Upper lobe of left lung (tissue), 6 donors: ENCODE measurements around the gene ART4. TPM values are rescaled to one million over a fixed set of nuclear protein-coding genes. Genes with fewer than 3 reads are reported as not detected.

Source experiments
- ATAC-seq, 2 donors: fragments of 200-7000 bp; cut with Tn5 transposase; one replicate each; pipeline ENCODE4 v1.9.1; 2022; ENCODE audit warnings: mild to moderate bottlenecking in 2 of 2, moderate library complexity in 2 of 2; ENCODE audit not compliant: low FRiP score in 2 of 2
- DNase-seq, 2 donors: peaks; one replicate each; pipeline ENCODE4 v3.0.0-alpha.2; 2019 to 2020
- H3K27ac ChIP-seq, 4 donors: fragments of 200-600 bp; sonication (generic); one replicate each; pipeline ENCODE4 v1.5.1; 2016 to 2019
- H3K27me3 ChIP-seq, 4 donors: fragments of 200-600 bp; sonication (generic); one replicate each; pipeline ENCODE4 v1.5.1; 2017 to 2019
- H3K36me3 ChIP-seq, 4 donors: fragments of 200-600 bp; sonication (generic); one replicate each; pipeline ENCODE4 v1.5.1; 2016 to 2019
- H3K4me1 ChIP-seq, 4 donors: fragments of 200-600 bp; sonication (generic); one replicate each; pipeline ENCODE4 v1.5.1; 2018 to 2019
- H3K4me3 ChIP-seq, 4 donors: fragments of 200-600 bp; sonication (generic); one replicate each; pipeline ENCODE4 v1.5.1; 2017 to 2019; ENCODE audit warnings: mild to moderate bottlenecking in 2 of 4, moderate library complexity in 1 of 4
- H3K9me3 ChIP-seq, 4 donors: fragments of 200-600 bp; sonication (generic); one replicate each; pipeline ENCODE4 v1.5.1; 2018 to 2019
- CTCF ChIP-seq, 6 experiments: fragments of 450-650 bp in 4 of 6; fragments of 200-600 bp in 2 of 6; sonication (generic) in 2 of 6; IDR thresholded peaks; one replicate each; pipeline ENCODE4 v1.5.1; 2016 to 2019; ENCODE audit warnings: antibody characterized with exemption in 6 of 6
- EP300 ChIP-seq, 4 donors: sonication (generic); formaldehyde crosslinking; IDR thresholded peaks; one replicate each; pipeline ENCODE4 v1.5.1; 2017; ENCODE audit warnings: antibody characterized with exemption in 4 of 4, control low read depth in 2 of 4
- POLR2A ChIP-seq, 4 donors: fragments of 450-650 bp; IDR thresholded peaks; one replicate each; pipeline ENCODE4 v1.5.1; 2016 to 2017; ENCODE audit warnings: antibody characterized with exemption in 4 of 4, mild to moderate bottlenecking in 2 of 4
- POLR2AphosphoS5 ChIP-seq, 2 donors: sonication (generic); formaldehyde crosslinking; IDR thresholded peaks; one replicate each; pipeline ENCODE4 v1.5.1; 2017; ENCODE audit warnings: antibody characterized with exemption in 2 of 2
- WGBS, 2 donors: methylation state at CpG; one replicate each; pipeline ENCODE4 v1.1.5; 2017 to 2018; 5-methylcytosine and 5-hydroxymethylcytosine counted together
- total RNA-seq, 6 donors: library from RNA; depleted of rRNA in 4 of 6; stranded (reverse); fragments of >200 nt in 4 of 6; gene quantifications; one replicate each; pipeline versions ENCODE4 v1.1.0 to v1.2.1, GENCODE V29; 2016 to 2021
- donor health status: DM: no; HTN: no; CAD: no; lungs with moderate emphysema.
- donor health status: DM: no; HTN: yes; CAD: no; lungs with severe emphysema.

ART4 gene
- total RNA-seq, 6 donors from 2014 or later = 0.55 to 5.8 (median 2.1) TPM

GRCh38 chr12:14871247-14871646 lies 27.9 kb upstream of the ART4 start:
- H3K27ac ChIP-seq = no peak overlapping the region
- TF ChIP-seq EP300 (IDR thresholded peaks at IDR 0.05) (no peak), POLR2A (IDR thresholded peaks at IDR 0.05) (no peak), POLR2AphosphoS5 (IDR thresholded peaks at IDR 0.05) (no peak), CTCF (IDR thresholded peaks at IDR 0.05) (no peak)
- WGBS, 2 donors = 93 to 100% methylated on average over 1 of the region's 1 CpG
- no peaks in the 10 kb centered on the region for H3K4me1 ChIP-seq
- no peak overlapping the region for H3K4me3 ChIP-seq
- H3K27me3 ChIP-seq = no peaks in the 10 kb centered on the region
- no peak for ATAC-seq
- H3K9me3 ChIP-seq = no peaks in the 10 kb centered on the region
- DNase-seq = no peak
- H3K36me3 ChIP-seq = no peaks in the 10 kb centered on the region

- Histone ChIP-seq H3K27ac (no peak overlapping the region), H3K4me3 (no peak overlapping the region), H3K9me3 (no peaks in the 10 kb centered on the region), H3K36me3 (no peaks in the 10 kb centered on the region), H3K27me3 (no peaks in the 10 kb centered on the region), H3K4me1 (no peaks in the 10 kb centered on the region)
- WGBS, 2 donors = 93 to 94% methylated on average over 3 of the region's 3 CpGs
- DNase-seq (peak in 1 of 2 donors; percentile 1), ATAC-seq (no peak)
- no peak for TF ChIP-seq CTCF (IDR thresholded peaks at IDR 0.05)
Observed at GRCh38 chr12:14868916-14869506, 25.7 kb upstream of the ART4 start.

- Histone ChIP-seq H3K27ac (no peak overlapping the region), H3K27me3 (no peaks in the 10 kb centered on the region), H3K4me3 (no peak overlapping the region), H3K9me3 (peaks cover 0 to 14% (median 5%) of the 10 kb centered on the region in 4 donors), H3K4me1 (no peaks in the 10 kb centered on the region), H3K36me3 (no peaks in the 10 kb centered on the region)
- ATAC-seq (no peak), DNase-seq (no peak)
- TF ChIP-seq POLR2A (IDR thresholded peaks at IDR 0.05) (no peak), POLR2AphosphoS5 (IDR thresholded peaks at IDR 0.05) (no peak), CTCF (IDR thresholded peaks at IDR 0.05) (no peak), EP300 (IDR thresholded peaks at IDR 0.05) (no peak)
Observed at GRCh38 chr12:14860490-14860889, 17.2 kb upstream of the ART4 start.

- TF ChIP-seq POLR2A (IDR thresholded peaks at IDR 0.05) (no peak), CTCF (IDR thresholded peaks at IDR 0.05) (no peak), EP300 (IDR thresholded peaks at IDR 0.05) (no peak), POLR2AphosphoS5 (IDR thresholded peaks at IDR 0.05) (no peak)
- WGBS, 2 donors = 85 to 92% methylated on average over 1 of the region's 1 CpG
Observed at GRCh38 chr12:14858513-14858912, 15.2 kb upstream of the ART4 start.

GRCh38 chr12:14854586-14855183 lies 11.4 kb upstream of the ART4 start:
- Histone ChIP-seq H3K27me3 (no peaks in the 10 kb centered on the region), H3K4me1 (peaks cover 0 to 4% (median 0%) of the 10 kb centered on the region in 4 donors), H3K9me3 (peaks cover 0 to 4% (median 0%) of the 10 kb centered on the region in 4 donors), H3K4me3 (no peak overlapping the region), H3K36me3 (no peaks in the 10 kb centered on the region), H3K27ac (no peak overlapping the region)
- DNase-seq (no peak), ATAC-seq (peak in 1 of 2 donors; percentile 63)
- TF ChIP-seq EP300 (IDR thresholded peaks at IDR 0.05) (no peak), POLR2A (IDR thresholded peaks at IDR 0.05) (no peak), POLR2AphosphoS5 (IDR thresholded peaks at IDR 0.05) (no peak), CTCF (IDR thresholded peaks at IDR 0.05) (no peak)
- WGBS, 2 donors = 70 to 73% methylated on average over 6 of the region's 6 CpGs

More at GRCh38 chr12:14858513-14858912, 15.2 kb upstream of the ART4 start:
- no peak for DNase-seq
- Histone ChIP-seq H3K9me3 (peaks cover 0 to 14% (median 5%) of the 10 kb centered on the region in 4 donors), H3K4me3 (no peak overlapping the region), H3K27me3 (no peaks in the 10 kb centered on the region), H3K36me3 (no peaks in the 10 kb centered on the region), H3K4me1 (peaks cover 0 to 4% (median 0%) of the 10 kb centered on the region in 4 donors), H3K27ac (no peak overlapping the region)
- ATAC-seq = no peak
